Thyroid gland (tissue), 4 donors: ENCODE data around the gene GKN2.

Experiments
- POLR2A ChIP-seq, 2 donors: fragments of 450-650 bp; IDR thresholded peaks; one replicate each; pipeline ENCODE4 v1.6.1; 2017; ENCODE audit warnings: antibody characterized with exemption in 2 of 2, mild to moderate bottlenecking in 2 of 2, moderate library complexity in 1 of 2
- TF ChIP-seq, protein P1 (sequence below), 6 experiments: fragments of 200-600 bp in 3 of 6; fragments of 450-650 bp in 3 of 6; sonication (generic) in 3 of 6; IDR thresholded peaks; one replicate each; pipeline ENCODE4 v1.5.1; 2016 to 2019; ENCODE audit warnings: antibody characterized with exemption in 6 of 6, mild to moderate bottlenecking in 2 of 6, inconsistent platforms in 1 of 6, moderate library complexity in 1 of 6

DNA sequence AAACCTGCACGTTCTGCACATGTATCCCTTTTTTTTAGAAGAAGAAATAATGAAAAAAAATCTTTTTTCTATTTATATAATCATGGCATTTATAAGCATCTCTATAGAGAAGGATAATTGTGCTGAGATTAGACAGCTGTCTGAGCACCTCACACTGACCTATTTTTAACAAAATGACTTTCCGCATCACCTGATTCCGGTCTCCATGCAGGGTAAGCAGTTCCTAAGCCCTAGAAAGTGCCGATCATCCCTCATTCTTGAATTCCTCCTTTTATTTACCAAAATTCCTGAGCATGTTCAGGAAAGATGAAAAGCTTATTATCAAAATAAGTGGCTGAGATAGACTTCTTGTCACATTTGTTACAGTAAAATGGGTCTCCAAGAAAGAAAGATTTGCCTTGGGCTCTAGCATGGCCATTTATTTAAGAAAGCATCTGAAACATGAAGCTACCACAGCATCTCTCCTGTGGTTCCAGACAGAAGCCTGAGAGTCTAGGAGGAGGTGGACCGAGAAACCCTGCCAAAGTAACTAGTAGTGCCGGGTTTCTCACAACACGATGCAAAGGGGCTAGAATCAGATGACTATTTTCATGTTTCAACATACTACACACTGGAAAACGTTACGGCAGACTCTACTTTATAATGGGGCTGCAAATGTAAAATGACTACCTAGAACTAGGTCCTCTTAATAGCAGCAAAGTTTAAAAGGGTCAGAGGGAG lies 22.4 kb upstream of the GKN2 start:
- TF ChIP-seq, protein P1, sequence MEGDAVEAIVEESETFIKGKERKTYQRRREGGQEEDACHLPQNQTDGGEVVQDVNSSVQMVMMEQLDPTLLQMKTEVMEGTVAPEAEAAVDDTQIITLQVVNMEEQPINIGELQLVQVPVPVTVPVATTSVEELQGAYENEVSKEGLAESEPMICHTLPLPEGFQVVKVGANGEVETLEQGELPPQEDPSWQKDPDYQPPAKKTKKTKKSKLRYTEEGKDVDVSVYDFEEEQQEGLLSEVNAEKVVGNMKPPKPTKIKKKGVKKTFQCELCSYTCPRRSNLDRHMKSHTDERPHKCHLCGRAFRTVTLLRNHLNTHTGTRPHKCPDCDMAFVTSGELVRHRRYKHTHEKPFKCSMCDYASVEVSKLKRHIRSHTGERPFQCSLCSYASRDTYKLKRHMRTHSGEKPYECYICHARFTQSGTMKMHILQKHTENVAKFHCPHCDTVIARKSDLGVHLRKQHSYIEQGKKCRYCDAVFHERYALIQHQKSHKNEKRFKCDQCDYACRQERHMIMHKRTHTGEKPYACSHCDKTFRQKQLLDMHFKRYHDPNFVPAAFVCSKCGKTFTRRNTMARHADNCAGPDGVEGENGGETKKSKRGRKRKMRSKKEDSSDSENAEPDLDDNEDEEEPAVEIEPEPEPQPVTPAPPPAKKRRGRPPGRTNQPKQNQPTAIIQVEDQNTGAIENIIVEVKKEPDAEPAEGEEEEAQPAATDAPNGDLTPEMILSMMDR (IDR thresholded peaks at IDR 0.05) = no peak
- TF ChIP-seq POLR2A (IDR thresholded peaks at IDR 0.05) = no peak
